ENCODE results near the gene SH3BP1.
"Not testable (repeated sequence)": the region's sequence is repeated elsewhere in the genome, so short reads cannot be mapped to it uniquely, and the experiment has no call there.

Gene SH3BP1, protein sequence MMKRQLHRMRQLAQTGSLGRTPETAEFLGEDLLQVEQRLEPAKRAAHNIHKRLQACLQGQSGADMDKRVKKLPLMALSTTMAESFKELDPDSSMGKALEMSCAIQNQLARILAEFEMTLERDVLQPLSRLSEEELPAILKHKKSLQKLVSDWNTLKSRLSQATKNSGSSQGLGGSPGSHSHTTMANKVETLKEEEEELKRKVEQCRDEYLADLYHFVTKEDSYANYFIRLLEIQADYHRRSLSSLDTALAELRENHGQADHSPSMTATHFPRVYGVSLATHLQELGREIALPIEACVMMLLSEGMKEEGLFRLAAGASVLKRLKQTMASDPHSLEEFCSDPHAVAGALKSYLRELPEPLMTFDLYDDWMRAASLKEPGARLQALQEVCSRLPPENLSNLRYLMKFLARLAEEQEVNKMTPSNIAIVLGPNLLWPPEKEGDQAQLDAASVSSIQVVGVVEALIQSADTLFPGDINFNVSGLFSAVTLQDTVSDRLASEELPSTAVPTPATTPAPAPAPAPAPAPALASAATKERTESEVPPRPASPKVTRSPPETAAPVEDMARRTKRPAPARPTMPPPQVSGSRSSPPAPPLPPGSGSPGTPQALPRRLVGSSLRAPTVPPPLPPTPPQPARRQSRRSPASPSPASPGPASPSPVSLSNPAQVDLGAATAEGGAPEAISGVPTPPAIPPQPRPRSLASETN

DNA sequence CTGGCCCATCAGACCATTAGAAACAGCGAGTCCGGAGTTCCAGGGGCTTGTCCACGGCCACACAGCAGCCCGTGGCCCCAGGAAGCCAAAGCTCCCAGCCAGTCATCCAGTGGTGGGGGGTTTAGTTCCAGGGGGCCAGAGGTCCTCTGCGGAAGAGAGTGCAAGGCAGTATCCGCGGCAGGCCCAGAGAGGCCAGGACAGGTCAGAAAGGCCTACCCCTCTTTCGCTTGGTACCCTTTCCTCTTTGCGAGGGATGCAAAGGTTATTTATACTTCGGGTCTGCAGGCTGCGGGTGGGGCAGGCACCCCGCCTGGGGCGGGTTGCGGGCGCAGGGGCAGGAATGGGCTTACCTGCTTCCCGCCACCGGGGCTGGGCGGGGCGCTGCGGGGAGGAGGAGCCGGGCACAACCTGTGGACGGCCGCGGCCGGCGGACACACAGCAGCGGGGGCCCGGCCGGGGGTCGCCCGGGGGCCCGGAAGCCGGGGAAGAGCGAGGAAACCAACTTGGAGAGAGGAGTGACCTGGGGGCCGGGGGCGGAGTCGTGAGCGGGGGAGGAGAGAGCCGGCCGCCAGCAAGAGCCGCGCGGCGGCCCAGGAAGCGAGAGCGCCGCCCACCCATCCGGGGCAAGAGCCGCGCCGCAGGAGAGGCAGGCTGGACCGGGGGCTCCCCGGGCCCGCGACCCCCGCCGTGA, at the start of gene SH3BP1:
Gene SH3BP1 (plus strand): TSS at position 600 of the 691 bp plus-strand sequence. CDS start 119 bp downstream, outside the sequence.
- DNase-seq = peak; percentile 39 to 80 (median 72)

DNA sequence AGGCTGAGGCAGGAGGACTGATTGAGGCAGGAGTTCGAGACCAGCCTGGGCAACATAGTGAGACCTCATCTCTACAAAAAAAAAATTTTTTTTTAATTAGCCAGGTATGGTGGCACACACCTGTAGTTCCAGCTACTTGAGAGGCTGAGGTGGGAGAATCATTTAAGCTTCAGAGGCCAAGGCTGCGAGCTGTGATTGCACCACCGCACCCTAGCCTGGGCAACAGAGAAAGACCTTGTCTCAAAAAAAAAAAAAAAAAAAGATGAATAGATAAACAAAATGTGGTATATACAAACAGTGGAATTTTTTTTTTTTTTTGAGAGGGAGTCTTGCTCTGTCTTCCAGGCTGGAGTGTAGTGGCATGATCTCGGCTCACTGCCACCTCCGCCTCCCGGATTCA, 48.4 kb upstream of the SH3BP1 start:
- DNase-seq = peak; percentile 21 to 47 (median 27)

DNA sequence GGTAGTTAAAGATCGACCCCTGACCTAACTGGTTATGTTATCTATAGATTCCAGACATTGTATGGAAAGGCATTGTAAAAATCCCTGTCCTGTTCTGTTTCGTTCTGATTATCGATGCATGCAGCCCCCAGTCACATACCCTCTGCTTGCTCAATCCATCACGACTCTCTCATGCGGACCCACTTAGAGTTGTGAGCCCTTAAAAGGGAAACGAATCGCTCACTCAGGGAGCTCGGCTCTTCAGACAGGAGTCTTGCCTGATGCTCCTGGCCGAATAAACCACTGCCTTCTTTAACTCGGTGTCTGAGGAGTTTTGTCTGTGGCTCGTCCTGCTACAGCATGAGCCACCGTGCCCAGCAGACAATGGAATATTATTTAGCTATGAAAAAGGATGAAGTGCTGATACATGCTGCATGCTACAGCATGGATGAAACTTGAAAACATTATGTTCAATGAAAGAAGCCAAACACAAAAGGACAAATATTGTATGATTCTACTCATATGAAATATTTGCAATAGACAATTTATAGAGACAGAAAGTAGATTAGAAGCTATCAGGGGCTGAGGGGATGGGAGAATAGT, 47.6 kb upstream of the SH3BP1 start:
- DNase-seq = no peak

DNA sequence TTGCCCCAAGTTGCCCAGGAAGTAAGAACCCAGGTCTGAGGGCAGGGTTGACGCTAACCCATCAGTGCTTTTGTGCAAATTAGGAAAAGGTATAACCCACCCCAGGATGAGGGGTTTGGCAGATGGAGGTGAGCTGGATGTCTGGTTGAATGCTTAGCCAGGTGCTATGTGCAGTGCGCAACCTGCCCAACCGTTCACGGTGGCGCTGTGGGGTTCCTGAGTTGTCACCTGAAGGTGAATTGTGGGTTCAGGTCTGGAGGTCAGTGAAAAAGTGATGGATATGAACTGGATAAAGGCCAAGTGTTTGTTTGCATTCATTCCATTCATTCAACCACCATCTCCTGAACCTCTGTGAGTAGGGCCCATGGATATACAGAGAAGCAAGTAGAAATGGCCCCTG, 45.2 kb upstream of the SH3BP1 start:
- DNase-seq = no peak

GRCh38 chr22:37599153-37599552, 40.3 kb upstream of the SH3BP1 start:
- peak in 1 of 3 donors; percentile 39 for DNase-seq

DNA sequence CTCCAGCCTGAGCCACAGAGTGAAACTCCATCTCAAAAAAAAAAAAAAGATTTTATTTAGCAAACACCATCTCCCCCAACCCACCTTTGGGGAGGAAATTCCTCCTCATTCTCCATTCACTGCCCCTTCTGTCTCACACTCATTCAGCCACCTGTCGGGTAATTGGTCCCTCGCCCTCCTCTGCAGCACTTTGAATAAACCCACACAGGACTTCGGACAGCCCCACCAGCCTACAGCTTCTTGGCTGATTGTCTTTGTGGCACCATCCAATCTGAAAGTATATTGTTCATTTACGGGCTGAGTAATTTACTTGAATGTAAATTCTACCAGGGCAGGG, 38.3 kb upstream of the SH3BP1 start:
- no peak for DNase-seq

- peak; percentile 61 to 83 (median 74) for DNase-seq
These were observed 37.7 kb upstream of the SH3BP1 start for GRCh38 chr22:37601540-37602442.

GRCh38 chr22:37602546-37603277, 36.8 kb upstream of the SH3BP1 start:
- not testable (repeated sequence) for DNase-seq

DNA sequence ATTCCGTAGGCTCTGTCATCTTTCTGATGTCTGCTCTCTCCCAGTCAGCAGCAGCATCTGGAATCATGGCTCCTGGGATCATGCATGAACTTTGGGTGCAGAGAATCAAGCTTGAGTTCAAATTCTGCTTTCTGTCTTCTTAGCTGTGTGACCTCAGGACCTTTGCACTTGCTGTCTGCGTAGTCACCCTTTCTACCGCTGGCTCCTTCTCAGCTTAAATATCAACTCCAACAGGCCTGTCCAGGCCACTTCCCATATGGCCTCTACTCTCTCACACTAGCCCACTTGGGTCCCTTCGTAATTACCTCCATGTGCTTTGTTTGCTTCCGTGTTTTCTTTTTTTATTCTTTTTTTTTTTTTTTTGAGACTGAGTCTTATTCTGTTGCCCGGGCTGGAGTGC, 35.4 kb upstream of the SH3BP1 start:
- no peak for DNase-seq

DNA sequence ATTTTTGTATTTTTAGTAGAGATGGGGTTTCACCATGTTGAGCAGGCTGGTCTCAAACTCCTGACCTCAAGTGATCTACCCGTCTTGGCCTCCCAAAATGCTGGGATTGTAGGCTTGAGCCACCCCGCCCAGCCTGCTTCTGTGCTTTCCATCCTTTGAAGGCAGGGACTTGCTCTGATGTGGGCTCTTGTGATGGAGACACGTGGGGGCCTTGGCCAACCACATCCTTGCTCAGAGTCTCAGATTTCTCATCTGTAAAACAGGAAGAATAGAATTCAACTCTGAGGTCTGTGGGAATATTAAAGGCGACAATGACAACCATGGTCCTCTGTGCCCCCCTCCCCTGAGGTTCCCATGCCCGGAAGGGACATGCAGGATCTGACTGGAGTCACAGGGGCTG, 34.6 kb upstream of the SH3BP1 start:
- DNase-seq = peak; percentile 54 to 73 (median 58)

- peak; percentile 55 to 77 (median 63) for DNase-seq
These were observed 32.2 kb upstream of the SH3BP1 start for GRCh38 chr22:37607010-37607934.

DNA sequence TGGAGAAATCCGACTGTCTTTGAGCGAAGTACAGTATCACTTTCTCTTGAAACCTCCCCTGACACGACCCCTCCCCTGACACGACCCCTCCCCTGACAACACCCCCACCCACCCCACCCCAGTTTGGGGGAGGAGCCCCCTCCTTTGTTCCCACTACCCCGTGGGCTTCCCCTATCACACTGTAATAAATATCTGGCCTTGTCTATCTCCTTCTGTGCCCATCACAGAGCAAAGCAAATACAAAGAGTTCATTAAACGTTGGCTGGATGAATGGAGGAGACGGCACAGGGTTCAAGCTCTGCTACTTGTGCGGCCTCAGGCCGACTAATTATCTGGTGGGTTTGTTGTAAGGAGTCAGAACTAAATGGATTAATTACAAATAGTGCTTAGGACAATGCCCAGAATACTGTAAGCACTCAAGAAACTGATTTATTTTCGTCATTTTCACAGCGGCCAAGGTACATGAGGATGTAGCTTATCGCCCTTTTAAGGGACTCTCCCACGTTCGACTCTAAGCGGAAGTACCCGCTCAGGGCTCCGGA, 31.5 kb upstream of the SH3BP1 start:
- no peak for DNase-seq

- peak; percentile 99 to 100 (median 99) for DNase-seq
These were observed 30.8 kb upstream of the SH3BP1 start, which contains the start of gene GGA1 for GRCh38 chr22:37608477-37609239. Gene GGA1, plus strand, starts transcription at chr22:37608834. Its CDS starts 27 bp downstream, at chr22:37608861.

GRCh38 chr22:37609240-37610152, 30.0 kb upstream of the SH3BP1 start:
- peak in 1 of 3 donors; percentile 26 for DNase-seq

DNA sequence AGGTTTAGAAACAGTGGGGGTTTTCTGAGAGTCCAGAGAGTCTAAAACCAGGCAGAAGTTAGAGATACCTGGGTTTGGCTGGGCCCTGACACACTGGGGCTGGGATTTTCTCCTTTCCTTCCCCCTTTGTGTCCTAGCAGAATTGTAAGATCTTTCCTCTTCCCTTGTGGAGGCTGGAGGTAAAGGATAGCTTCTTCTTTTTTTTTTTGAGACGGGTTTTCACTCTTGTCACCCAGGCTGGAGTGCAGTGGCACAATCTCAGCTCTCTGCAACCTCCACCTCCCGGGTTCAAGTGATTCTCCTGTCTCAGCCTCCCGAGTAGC, 29.4 kb upstream of the SH3BP1 start:
- peak; percentile 34 to 50 (median 41) for DNase-seq

DNA sequence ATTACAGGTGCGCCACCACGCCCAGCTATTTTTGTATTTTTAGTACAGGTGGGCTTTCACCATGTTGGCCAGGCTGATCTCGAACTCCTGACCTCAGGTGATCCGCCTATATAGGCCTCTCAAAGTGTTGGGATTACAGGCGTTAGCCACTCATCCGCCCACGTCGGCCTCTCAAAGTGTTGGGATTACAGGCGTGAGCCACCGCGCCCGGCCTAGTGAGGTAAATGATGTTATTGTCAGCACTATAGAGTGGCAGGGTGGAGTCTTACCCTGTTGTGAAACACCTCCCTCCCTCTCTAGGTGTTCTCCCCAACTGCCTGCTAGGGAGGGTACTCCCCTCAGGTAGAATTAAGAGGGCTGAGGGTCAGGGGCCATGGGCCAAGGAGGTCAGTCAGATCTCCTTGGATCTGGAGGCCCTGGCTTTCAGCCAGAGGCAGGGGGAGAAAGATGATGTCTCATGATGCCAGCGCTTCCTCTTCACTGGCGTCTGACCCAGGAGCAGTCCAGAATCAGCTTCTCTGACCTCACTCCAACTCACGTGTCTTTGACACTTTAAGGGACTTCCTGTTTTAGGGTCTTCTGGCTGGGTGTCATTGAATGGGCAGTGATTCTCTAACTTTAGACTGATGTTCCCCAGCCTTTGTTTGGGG, 28.9 kb upstream of the SH3BP1 start:
- peak; percentile 93 to 96 (median 95) for DNase-seq

GRCh38 chr22:37611207-37611606, 28.3 kb upstream of the SH3BP1 start:
- peak in 2 of 3 donors; percentile 31 to 33 for DNase-seq
